Left ventricle myocardium inferior (tissue), 1 donor: ENCODE measurements around the gene RPS6KA4. TPM values are rescaled to one million over a fixed set of nuclear protein-coding genes. Genes with fewer than 3 reads are reported as not detected.

Experiments
- DNase-seq: peaks from one replicate; pipeline ENCODE4 v3.0.0-alpha.2; 2020
- H3K27ac ChIP-seq: fragments of 200-600 bp; replicated peaks from 2 replicates; pipeline ENCODE4 v1.8.0; 2021
- H3K27me3 ChIP-seq: fragments of 200-600 bp; 2 replicates; pipeline ENCODE4 v1.8.0; 2021; ENCODE audit warnings: low read depth
- H3K36me3 ChIP-seq: fragments of 200-600 bp; 2 replicates; pipeline ENCODE4 v1.8.0; 2021
- H3K4me1 ChIP-seq: fragments of 200-600 bp; 2 replicates; pipeline ENCODE4 v1.8.0; 2021
- H3K4me3 ChIP-seq: fragments of 200-600 bp; 2 replicates; pipeline ENCODE4 v1.8.0; 2021; ENCODE audit warnings: mild to moderate bottlenecking, moderate library complexity
- H3K9me3 ChIP-seq: fragments of 200-600 bp; replicated peaks from 2 replicates; pipeline ENCODE4 v1.8.0; 2021
- CTCF ChIP-seq: fragments of 200-600 bp; IDR thresholded peaks from 2 replicates; pipeline ENCODE4 v1.8.0; 2021; ENCODE audit warnings: antibody characterized with exemption, mild to moderate bottlenecking, borderline replicate concordance
- intact Hi-C: fragments of 100-400 bp; cut with micrococcal nuclease; formaldehyde crosslinking; loops from one replicate; pipeline ENCODE4 v1.11.0; 2022
- total RNA-seq: library from RNA; stranded (reverse); fragmentation: NEBNext Ultra II Directional; extraction: Animal tissue kit (Norgen Biotek cat#: 25700); gene quantifications from one replicate; pipeline ENCODE4 v1.2.1, GENCODE V29; 2021
- donor health status: DM: no; HTN: yes; CAD: no; lungs with severe emphysema.

The RPS6KA4 gene
- total RNA-seq, 1 donor from 2014 or later = 16.8 TPM

- Histone ChIP-seq H3K27ac (peak overlapping the region; percentile 100), H3K9me3 (no peaks in the 10 kb centered on the region), H3K27me3 (no peaks in the 10 kb centered on the region), H3K36me3 (peaks cover 38% of the 10 kb centered on the region), H3K4me3 (peak overlapping the region; percentile 82), H3K4me1 (peaks cover 52% of the 10 kb centered on the region)
- no peak for DNase-seq
- intact Hi-C loops = no loop called here
- TF ChIP-seq CTCF = no peak
Observed at GRCh38 chr11:64318766-64319761, 39.9 kb upstream of the RPS6KA4 start.

- H3K4me1 ChIP-seq = peaks cover 37% of the 10 kb centered on the region
- TF ChIP-seq CTCF = no peak
- intact Hi-C loops = no loop called here
Observed at GRCh38 chr11:64320556-64320955, 38.4 kb upstream of the RPS6KA4 start.

GRCh38 chr11:64321026-64321425, 37.9 kb upstream of the RPS6KA4 start:
- Histone ChIP-seq H3K27ac (no peak overlapping the region), H3K9me3 (no peaks in the 10 kb centered on the region), H3K4me3 (no peak overlapping the region), H3K4me1 (peaks cover 33% of the 10 kb centered on the region), H3K36me3 (peaks cover 19% of the 10 kb centered on the region), H3K27me3 (no peaks in the 10 kb centered on the region)
- intact Hi-C loops = no loop called here
- no peak for DNase-seq
- TF ChIP-seq CTCF = no peak

More at GRCh38 chr11:64320556-64320955, 38.4 kb upstream of the RPS6KA4 start:
- Histone ChIP-seq H3K4me3 (no peak overlapping the region), H3K9me3 (no peaks in the 10 kb centered on the region), H3K36me3 (peaks cover 23% of the 10 kb centered on the region), H3K27me3 (no peaks in the 10 kb centered on the region), H3K27ac (no peak overlapping the region)
- DNase-seq = no peak

GRCh38 chr11:64321533-64321932, 37.4 kb upstream of the RPS6KA4 start:
- peaks cover 14% of the 10 kb centered on the region for H3K36me3 ChIP-seq
- H3K27ac ChIP-seq = no peak overlapping the region
- H3K27me3 ChIP-seq = no peaks in the 10 kb centered on the region
- no peaks in the 10 kb centered on the region for H3K9me3 ChIP-seq
- no peak overlapping the region for H3K4me3 ChIP-seq
- no peak for TF ChIP-seq CTCF
- no peak for DNase-seq
- peaks cover 28% of the 10 kb centered on the region for H3K4me1 ChIP-seq
- intact Hi-C loops = no loop called here

GRCh38 chr11:64322925-64323260, 36.1 kb upstream of the RPS6KA4 start:
- no peak for DNase-seq
- Histone ChIP-seq H3K36me3 (peaks cover 14% of the 10 kb centered on the region), H3K27ac (no peak overlapping the region), H3K4me1 (peaks cover 16% of the 10 kb centered on the region), H3K9me3 (peaks cover 6% of the 10 kb centered on the region), H3K27me3 (no peaks in the 10 kb centered on the region), H3K4me3 (no peak overlapping the region)
- no peak for TF ChIP-seq CTCF
- intact Hi-C loops = no loop called here
